HepG2 (cell line): Measurements from ENCODE around the gene AK8. TPM values are rescaled to one million over a fixed set of nuclear protein-coding genes. Genes with fewer than 3 reads are reported as not detected.

ENCODE experiments used
- ATAC-seq: fragments of 200-7000 bp; cut with Tn5 transposase; 3 replicates; pipeline ENCODE4 v1.9.1; 2020; ENCODE audit warnings: mild to moderate bottlenecking, moderate library complexity
- BruUV-seq: library from RNA; stranded (reverse); fragments of 400-500 nt; replicated peaks from 2 replicates; lab custom pipeline; 2021; lab: Mats Ljungman, UMichigan
- CTCF ChIA-PET: fragments of 300-600 bp; formaldehyde crosslinking; extraction: SDS; loops from one replicate; lab custom pipeline; 2021; ENCODE audit warnings: low total read pairs, inconsistent platforms, low intra/inter-chr PET ratio; lab: Yijun Ruan, JAX
- POLR2A ChIA-PET: fragments of 350-600 bp; sonication (Branson Sonifier 250); formaldehyde crosslinking; loops from one replicate; lab custom pipeline; 2020; ENCODE audit warnings: antibody characterized with exemption, inconsistent platforms; lab: Yijun Ruan, JAX
- DNase-seq: peaks from one replicate; pipeline ENCODE4 v3.0.0-alpha.2; 2015; ENCODE audit warnings: low spot score
- FAIRE-seq: peaks from 3 replicates; lab custom pipeline; 2011; peaks lifted over from hg19 to GRCh38; lab: Jason Lieb, UNC
- H2AFZ ChIP-seq: one replicate; pipeline ENCODE4 v1.6.1; 2011; ENCODE audit warnings: low read length, inconsistent platforms
- H3K27ac ChIP-seq: fragments of 300-600 bp; 3 replicates; pipeline ENCODE4 v1.8.0; 2011; ENCODE audit warnings: mixed run types, mild to moderate bottlenecking, mixed read lengths, low read length, inconsistent platforms; ENCODE audit not compliant: insufficient read depth; ENCODE audit errors: extremely low read length
- H3K27me3 ChIP-seq, 2 experiments: fragments of 200-600 bp in 1 of 2; 2 replicates in 1 of 2; 3 replicates in 1 of 2; pipeline versions ENCODE4 v1.6.0 to v1.8.0; 2011; ENCODE audit warnings: low read length in 2 of 2, mild to moderate bottlenecking in 2 of 2, moderate library complexity in 2 of 2, inconsistent platforms in 1 of 2; ENCODE audit not compliant: insufficient read depth in 2 of 2, control insufficient read depth in 1 of 2
- H3K36me3 ChIP-seq, 2 experiments: fragments of 200-600 bp in 1 of 2; replicated peaks in 1 of 2; 2 replicates in 1 of 2; 3 replicates in 1 of 2; pipeline versions ENCODE4 v1.5.1 to v1.8.0; 2011; ENCODE audit warnings: low read length in 2 of 2, inconsistent platforms in 1 of 2; ENCODE audit not compliant: insufficient read depth in 2 of 2, control insufficient read depth in 1 of 2
- H3K4me1 ChIP-seq: 2 replicates; pipeline ENCODE4 v1.5.1; 2012; ENCODE audit warnings: low read length, inconsistent platforms; ENCODE audit not compliant: insufficient read depth
- H3K4me2 ChIP-seq: 2 replicates; pipeline ENCODE4 v1.6.0; 2011; ENCODE audit warnings: low read depth, low read length, inconsistent platforms
- H3K4me3 ChIP-seq, 3 experiments: fragments of 200-600 bp in 1 of 3; sonication (generic), shearing (Covaris generic) in 1 of 3; replicated peaks in 1 of 3; 2 replicates each; pipeline ENCODE4 v1.5.1; 2011 to 2016; ENCODE audit warnings: low read length in 3 of 3, inconsistent platforms in 2 of 3, low read depth in 2 of 3, mild to moderate bottlenecking in 2 of 3, control low read depth in 1 of 3, mixed read lengths in 1 of 3; ENCODE audit not compliant: insufficient read depth in 1 of 3
- H3K79me2 ChIP-seq: one replicate; pipeline ENCODE4 v1.6.1; 2011; ENCODE audit warnings: low read length, inconsistent platforms; ENCODE audit not compliant: insufficient read depth
- H3K9ac ChIP-seq: 2 replicates; pipeline ENCODE4 v1.6.0; 2011; ENCODE audit warnings: mild to moderate bottlenecking, low read depth, low read length, inconsistent platforms; ENCODE audit not compliant: insufficient read depth
- H3K9me3 ChIP-seq: 2 replicates; pipeline ENCODE4 v1.5.1; 2012; ENCODE audit warnings: mild to moderate bottlenecking, low read length
- H4K20me1 ChIP-seq: 2 replicates; pipeline ENCODE4 v1.6.0; 2011; ENCODE audit warnings: inconsistent platforms, mild to moderate bottlenecking, low read length, moderate library complexity; ENCODE audit not compliant: insufficient read depth
- BCL6 ChIP-seq: IDR thresholded peaks from 2 replicates; pipeline ENCODE4 v1.6.1; 2016; ENCODE audit warnings: missing genetic modification reagents, missing compliant biosample characterization
- FOXA1 ChIP-seq, 2 experiments: fragments of 450-650 bp in 1 of 2; sonication (generic) in 1 of 2; formaldehyde crosslinking in 1 of 2; IDR thresholded peaks; 2 replicates each; pipeline versions ENCODE4 v1.4.0 to v1.6.1; 2016 to 2020; ENCODE audit warnings: missing genetic modification reagents in 1 of 2
- HMG20A ChIP-seq: IDR thresholded peaks from 2 replicates; pipeline ENCODE4 v1.6.1; 2016; ENCODE audit warnings: borderline replicate concordance
- HNF4A ChIP-seq: sonication (generic); formaldehyde crosslinking; IDR thresholded peaks from 2 replicates; pipeline ENCODE4 v1.4.0; 2020; ENCODE audit warnings: missing genetic modification reagents
- MED8 ChIP-seq: sonication (generic); formaldehyde crosslinking; IDR thresholded peaks from 2 replicates; pipeline ENCODE4 v1.8.1; 2023; ENCODE audit warnings: mild to moderate bottlenecking, missing genetic modification reagents; ENCODE audit not compliant: insufficient replicate concordance
- PAXIP1 ChIP-seq: sonication (generic); formaldehyde crosslinking; conservative IDR thresholded peaks from 2 replicates; pipeline ENCODE4 v1.4.0; 2020; ENCODE audit warnings: mild to moderate bottlenecking, missing genetic modification reagents, moderate library complexity
- SMC3 ChIP-seq: IDR thresholded peaks from 2 replicates; pipeline ENCODE4 v1.6.1; 2011; ENCODE audit warnings: low read length, improper control_type of control experiment
- SOX13 ChIP-seq, 3 experiments: fragments of 450-650 bp in 1 of 3; sonication (generic) in 1 of 3; formaldehyde crosslinking in 1 of 3; IDR thresholded peaks in 2 of 3; conservative IDR thresholded peaks in 1 of 3; 2 replicates each; pipeline versions ENCODE4 v1.5.0 to v1.6.1; 2016 to 2020; ENCODE audit warnings: antibody characterized with exemption in 1 of 3, mild to moderate bottlenecking in 1 of 3, missing compliant biosample characterization in 1 of 3, missing genetic modification reagents in 1 of 3, moderate library complexity in 1 of 3
- STAG1 ChIP-seq: sonication (generic); formaldehyde crosslinking; IDR thresholded peaks from 2 replicates; pipeline ENCODE4 v1.4.0; 2020; ENCODE audit warnings: missing genetic modification reagents
- ZNF235 ChIP-seq: sonication (generic); formaldehyde crosslinking; IDR thresholded peaks from 2 replicates; pipeline ENCODE4 v1.8.1; 2023; ENCODE audit warnings: mild to moderate bottlenecking, missing genetic modification reagents, borderline replicate concordance
- WGBS: methylation state at CpG from one replicate; pipeline ENCODE4 v1.1.6; 2017; ENCODE audit warnings: low lambda C conversion rate; 5-methylcytosine and 5-hydroxymethylcytosine counted together
- in situ Hi-C: cut with HindIII; loops from 2 replicates; pipeline ENCODE4 v1.10.0; 2017; ENCODE audit warnings: low pct_unique_long_range_greater_than_20kb; ENCODE audit not compliant: extremely low pct_ligation_motif_present
- intact Hi-C: fragments of 100-400 bp; cut with micrococcal nuclease; formaldehyde crosslinking; loops from one replicate; pipeline ENCODE4 v1.10.0; 2022; ENCODE audit not compliant: unreplicated experiment
- polyA plus RNA-seq, 8 experiments: library from polyadenylated mRNA; depleted of rRNA in 3 of 8; stranded (reverse) in 7 of 8; unstranded in 1 of 8; fragments of >200 nt; fragmentation: Illumina TruSeq in 4 of 8; extraction: Trizol in 4 of 8; gene quantifications; 2 replicates each; pipeline versions ENCODE4 v1.2.1 to v1.2.3, GENCODE V29; 2011 to 2016; ENCODE audit warnings: low read depth in 4 of 8, missing spikeins in 1 of 8, mixed read lengths in 1 of 8; ENCODE audit not compliant: insufficient read depth in 1 of 8
- total RNA-seq, 5 experiments: library from RNA; depleted of rRNA; stranded (reverse); fragments of >200 nt; fragmentation: Illumina TruSeq; extraction: Trizol; gene quantifications; 2 replicates each; pipeline ENCODE4 v1.2.3, GENCODE V29; 2016; ENCODE audit warnings: low read depth in 1 of 5

AK8 gene
- total and polyA plus RNA-seq, 2 of the 13 experiments (the other 11 are each of a cell fraction or from before 2014, with no cell fraction given), result 0.11 TPM; not detected in 1

DNA sequence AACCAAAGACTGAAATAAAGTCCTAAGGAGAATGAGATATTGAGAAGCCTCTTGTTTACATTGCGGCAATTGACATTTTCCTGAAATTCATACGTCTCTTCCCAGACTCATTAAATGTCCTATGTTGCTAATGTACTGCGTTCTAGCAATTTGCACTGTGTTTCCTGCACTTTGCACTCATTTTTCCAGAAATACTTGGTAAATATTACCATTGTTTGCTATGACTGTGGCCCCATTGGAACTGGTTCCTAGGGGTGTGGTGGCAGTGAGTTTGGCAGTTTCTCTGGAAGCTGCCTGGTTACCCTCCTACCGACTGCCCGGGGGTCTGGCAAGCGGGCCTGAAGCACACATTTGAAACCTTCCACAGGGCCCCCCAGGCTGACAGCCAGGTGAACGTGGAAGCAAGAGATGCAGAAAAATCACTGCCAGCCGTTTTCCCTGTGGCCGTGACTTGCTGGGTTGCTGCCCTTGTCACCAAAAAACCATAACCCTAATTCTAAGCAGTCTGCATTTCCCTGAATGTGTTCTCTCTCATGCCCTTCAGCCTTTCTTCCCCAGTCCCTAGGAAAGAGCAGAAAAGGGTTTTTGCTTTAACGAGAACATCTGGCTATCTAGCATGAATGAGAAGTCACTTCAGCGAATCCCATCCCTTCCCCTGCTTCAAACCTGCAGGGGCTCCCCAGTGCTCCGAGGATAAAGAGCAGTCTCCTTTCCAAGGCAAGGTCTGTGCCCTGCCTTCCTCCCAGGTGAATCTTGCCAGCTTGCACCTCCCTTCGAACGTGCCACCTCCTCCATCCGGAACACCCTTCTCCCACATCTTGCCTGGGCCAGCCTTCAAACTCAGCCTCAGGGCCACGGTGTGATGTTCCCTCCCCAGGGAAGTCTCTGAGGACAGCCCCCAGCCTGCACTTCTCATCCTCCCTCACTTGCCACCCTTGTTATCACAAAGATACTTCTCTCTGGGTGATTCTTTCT lies 84.2 kb downstream of the AK8 start:
- H3K27ac ChIP-seq, result no peak overlapping the region
- ATAC-seq (peak; percentile 35; the same call in 2 of the 3 replicates), FAIRE-seq (no peak), DNase-seq (peak; percentile 6)
- peak overlapping the region; percentile 37; the same call in 1 of the 2 replicates for H3K4me2 ChIP-seq
- no peak overlapping the region for H3K4me3 ChIP-seq
- peaks cover 32% of the 10 kb centered on the region for H3K4me1 ChIP-seq
- intact Hi-C loops (no loop called here), in situ Hi-C loops (loop anchor here (10.0 kb wide), 1 partner anchor 99 kb away; no protein-coding TSS in a partner anchor)
- no peaks in the 10 kb centered on the region for H3K36me3 ChIP-seq
- no peaks in the 10 kb centered on the region for H4K20me1 ChIP-seq
- no peak overlapping the region for H2AFZ ChIP-seq
- 50% methylated on average over 13 of the region's 16 CpGs for WGBS
- no peak for TF ChIP-seq FOXA1 (IDR thresholded peaks at IDR 0.05)
- TF ChIP-seq FOXA1 (CRISPR knock-in tag; IDR thresholded peaks at IDR 0.05), result peak; percentile 10; the same call in 1 of the 2 replicates
- no peak for TF ChIP-seq SOX13 (IDR thresholded peaks at IDR 0.05)
- TF ChIP-seq SOX13 (CRISPR knock-in tag; conservative IDR thresholded peaks at IDR 0.05 in 1 of 2, IDR thresholded peaks at IDR 0.05 in 1 of 2), result peak in 1 of 2 experiments; percentile 50; a peak in 1 of 4 replicates
- TF ChIP-seq STAG1 (CRISPR knock-in tag), result no peak
- TF ChIP-seq MED8 (CRISPR knock-in tag), result no peak
- TF ChIP-seq SMC3, result no peak
- 0 out of 2 replicates have a peak, but pooled peaks have one; percentile 17 for TF ChIP-seq PAXIP1 (CRISPR knock-in tag)
- TF ChIP-seq ZNF235 (CRISPR knock-in tag), result no peak
- peak; percentile 66 for TF ChIP-seq HNF4A (CRISPR knock-in tag)
- TF ChIP-seq BCL6 (CRISPR knock-in tag), result peak; percentile 82
- TF ChIP-seq HMG20A (CRISPR knock-in tag), result 0 out of 2 replicates have a peak, but pooled peaks have one; percentile 22
- no peak overlapping the region for H3K9ac ChIP-seq
- no peaks in the 10 kb centered on the region for H3K9me3 ChIP-seq
- CTCF ChIA-PET, result no interaction called here
- peaks cover 3 to 13% of the 10 kb centered on the region in 2 experiments; a peak in 2 of 5 replicates for H3K27me3 ChIP-seq
- POLR2A ChIA-PET, result no interaction called here
- BruUV-seq, result no TSS peak
- H3K79me2 ChIP-seq, result no peaks in the 10 kb centered on the region
